ENCODE data around the gene FOXE3. TPM values are rescaled to one million over a fixed set of nuclear protein-coding genes. Genes with fewer than 3 reads are reported as not detected.

FOXE3 gene
- total RNA-seq, 1 experiment from 2014 or later, result not detected

DNA sequence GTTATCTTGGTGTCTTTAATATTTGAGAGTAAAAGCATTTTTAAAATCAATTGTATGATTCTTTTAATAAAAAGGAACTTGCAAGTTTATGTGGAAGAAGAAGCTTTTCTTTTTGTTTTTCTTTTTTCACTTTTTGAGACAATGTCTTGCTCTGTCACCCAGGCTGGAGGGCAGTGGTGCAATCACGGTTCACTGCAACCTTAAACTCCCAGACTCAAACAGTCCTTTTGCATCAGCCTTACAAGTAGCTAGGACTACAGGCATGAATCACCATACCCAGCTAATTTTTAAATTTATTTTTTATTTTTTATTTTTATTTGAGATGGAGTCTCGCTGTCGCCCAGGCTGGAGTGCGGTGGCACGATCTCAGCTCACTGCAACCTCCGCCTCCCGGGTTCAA is 48.4 kb upstream of the FOXE3 start:
- TF ChIP-seq NR2C2 (CRISPR knock-in tag; IDR thresholded peaks at IDR 0.05) (no peak), EMX1 (CRISPR knock-in tag; IDR thresholded peaks at IDR 0.05) (no peak)
- TF ChIP-seq, protein P1, sequence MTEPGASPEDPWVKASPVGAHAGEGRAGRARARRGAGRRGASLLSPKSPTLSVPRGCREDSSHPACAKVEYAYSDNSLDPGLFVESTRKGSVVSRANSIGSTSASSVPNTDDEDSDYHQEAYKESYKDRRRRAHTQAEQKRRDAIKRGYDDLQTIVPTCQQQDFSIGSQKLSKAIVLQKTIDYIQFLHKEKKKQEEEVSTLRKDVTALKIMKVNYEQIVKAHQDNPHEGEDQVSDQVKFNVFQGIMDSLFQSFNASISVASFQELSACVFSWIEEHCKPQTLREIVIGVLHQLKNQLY (CRISPR knock-in tag; IDR thresholded peaks at IDR 0.05), result no peak
- ChIA-PET POLR2A (no interaction called here), CTCF (interaction anchor here (1.3 kb wide), 1 partner anchor 189 kb away, joined by 3 read pairs; no protein-coding TSS in a partner anchor)
- no peaks in the 10 kb centered on the region for H3K9me3 Mint-ChIP-seq
- no peaks in the 10 kb centered on the region for H3K4me1 Mint-ChIP-seq
- no peak overlapping the region for H3K27ac Mint-ChIP-seq
- no peak for ATAC-seq
- H3K27me3 Mint-ChIP-seq (ENCODE audit: low read depth), result no peaks in the 10 kb centered on the region
- no peak for DNase-seq (ENCODE audit: low spot score)
- H3K36me3 Mint-ChIP-seq, result peaks cover 18% of the 10 kb centered on the region
- no peak overlapping the region for H3K4me3 Mint-ChIP-seq

DNA sequence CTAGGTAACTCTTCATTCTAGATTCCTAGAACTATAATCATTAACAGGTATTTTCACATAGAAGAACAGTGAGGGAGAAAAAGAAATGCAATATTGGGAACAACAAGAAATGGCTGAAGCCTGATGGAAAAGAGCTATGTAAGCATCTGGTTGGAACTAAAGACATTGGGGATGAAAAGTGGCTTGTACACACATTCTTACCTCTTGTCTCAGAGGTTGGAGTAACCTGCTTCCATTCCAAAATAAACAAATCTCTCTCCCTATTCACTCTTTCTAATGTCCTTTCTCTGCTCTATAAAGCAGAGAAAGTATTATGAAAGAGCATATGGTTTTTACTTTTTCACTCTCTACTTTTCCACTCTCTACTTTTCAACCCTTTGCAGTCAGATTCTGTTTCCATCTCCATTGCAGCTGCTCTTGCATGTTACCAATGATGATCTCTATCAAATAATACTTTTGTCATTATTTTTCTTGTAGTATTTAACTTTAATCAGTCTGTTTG is 45.0 kb upstream of the FOXE3 start:
- TF ChIP-seq GABPB1 (CRISPR knock-in tag; IDR thresholded peaks at IDR 0.05), result no peak
- TF ChIP-seq, protein P2, sequence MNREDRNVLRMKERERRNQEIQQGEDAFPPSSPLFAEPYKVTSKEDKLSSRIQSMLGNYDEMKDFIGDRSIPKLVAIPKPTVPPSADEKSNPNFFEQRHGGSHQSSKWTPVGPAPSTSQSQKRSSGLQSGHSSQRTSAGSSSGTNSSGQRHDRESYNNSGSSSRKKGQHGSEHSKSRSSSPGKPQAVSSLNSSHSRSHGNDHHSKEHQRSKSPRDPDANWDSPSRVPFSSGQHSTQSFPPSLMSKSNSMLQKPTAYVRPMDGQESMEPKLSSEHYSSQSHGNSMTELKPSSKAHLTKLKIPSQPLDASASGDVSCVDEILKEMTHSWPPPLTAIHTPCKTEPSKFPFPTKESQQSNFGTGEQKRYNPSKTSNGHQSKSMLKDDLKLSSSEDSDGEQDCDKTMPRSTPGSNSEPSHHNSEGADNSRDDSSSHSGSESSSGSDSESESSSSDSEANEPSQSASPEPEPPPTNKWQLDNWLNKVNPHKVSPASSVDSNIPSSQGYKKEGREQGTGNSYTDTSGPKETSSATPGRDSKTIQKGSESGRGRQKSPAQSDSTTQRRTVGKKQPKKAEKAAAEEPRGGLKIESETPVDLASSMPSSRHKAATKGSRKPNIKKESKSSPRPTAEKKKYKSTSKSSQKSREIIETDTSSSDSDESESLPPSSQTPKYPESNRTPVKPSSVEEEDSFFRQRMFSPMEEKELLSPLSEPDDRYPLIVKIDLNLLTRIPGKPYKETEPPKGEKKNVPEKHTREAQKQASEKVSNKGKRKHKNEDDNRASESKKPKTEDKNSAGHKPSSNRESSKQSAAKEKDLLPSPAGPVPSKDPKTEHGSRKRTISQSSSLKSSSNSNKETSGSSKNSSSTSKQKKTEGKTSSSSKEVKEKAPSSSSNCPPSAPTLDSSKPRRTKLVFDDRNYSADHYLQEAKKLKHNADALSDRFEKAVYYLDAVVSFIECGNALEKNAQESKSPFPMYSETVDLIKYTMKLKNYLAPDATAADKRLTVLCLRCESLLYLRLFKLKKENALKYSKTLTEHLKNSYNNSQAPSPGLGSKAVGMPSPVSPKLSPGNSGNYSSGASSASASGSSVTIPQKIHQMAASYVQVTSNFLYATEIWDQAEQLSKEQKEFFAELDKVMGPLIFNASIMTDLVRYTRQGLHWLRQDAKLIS (CRISPR knock-in tag; IDR thresholded peaks at IDR 0.05; ENCODE audit: borderline replicate concordance), result no peak
- TF ChIP-seq, protein P3, sequence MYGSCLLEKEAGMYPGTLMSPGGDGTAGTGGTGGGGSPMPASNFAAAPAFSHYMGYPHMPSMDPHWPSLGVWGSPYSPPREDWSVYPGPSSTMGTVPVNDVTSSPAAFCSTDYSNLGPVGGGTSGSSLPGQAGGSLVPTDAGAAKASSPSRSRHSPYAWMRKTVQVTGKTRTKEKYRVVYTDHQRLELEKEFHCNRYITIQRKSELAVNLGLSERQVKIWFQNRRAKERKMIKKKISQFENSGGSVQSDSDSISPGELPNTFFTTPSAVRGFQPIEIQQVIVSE (CRISPR knock-in tag; IDR thresholded peaks at IDR 0.05; ENCODE audit: borderline replicate concordance), result no peak
- TF ChIP-seq ZNF138 (CRISPR knock-in tag; conservative IDR thresholded peaks at IDR 0.05), result no peak
- TF ChIP-seq, protein P4, sequence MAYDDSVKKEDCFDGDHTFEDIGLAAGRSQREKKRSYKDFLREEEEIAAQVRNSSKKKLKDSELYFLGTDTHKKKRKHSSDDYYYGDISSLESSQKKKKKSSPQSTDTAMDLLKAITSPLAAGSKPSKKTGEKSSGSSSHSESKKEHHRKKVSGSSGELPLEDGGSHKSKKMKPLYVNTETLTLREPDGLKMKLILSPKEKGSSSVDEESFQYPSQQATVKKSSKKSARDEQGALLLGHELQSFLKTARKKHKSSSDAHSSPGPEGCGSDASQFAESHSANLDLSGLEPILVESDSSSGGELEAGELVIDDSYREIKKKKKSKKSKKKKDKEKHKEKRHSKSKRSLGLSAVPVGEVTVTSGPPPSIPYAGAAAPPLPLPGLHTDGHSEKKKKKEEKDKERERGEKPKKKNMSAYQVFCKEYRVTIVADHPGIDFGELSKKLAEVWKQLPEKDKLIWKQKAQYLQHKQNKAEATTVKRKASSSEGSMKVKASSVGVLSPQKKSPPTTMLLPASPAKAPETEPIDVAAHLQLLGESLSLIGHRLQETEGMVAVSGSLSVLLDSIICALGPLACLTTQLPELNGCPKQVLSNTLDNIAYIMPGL (CRISPR knock-in tag; IDR thresholded peaks at IDR 0.05), result no peak
- TF ChIP-seq HMGA2 (CRISPR knock-in tag; IDR thresholded peaks at IDR 0.05), result no peak
- no peak for TF ChIP-seq EMX1 (CRISPR knock-in tag; IDR thresholded peaks at IDR 0.05)
- ATAC-seq, result no peak
- Mint-ChIP-seq H3K27me3 (ENCODE audit: low read depth) (no peaks in the 10 kb centered on the region), H3K4me3 (no peak overlapping the region), H3K9me3 (no peaks in the 10 kb centered on the region), H3K4me1 (no peaks in the 10 kb centered on the region), H3K36me3 (peaks cover 26% of the 10 kb centered on the region), H3K27ac (no peak overlapping the region)
- DNase-seq (ENCODE audit: low spot score), result no peak
- ChIA-PET POLR2A (no interaction called here), CTCF (interaction anchor here (1.4 kb wide), 1 partner anchor 17 kb away, joined by 3 read pairs; no protein-coding TSS in a partner anchor)

DNA sequence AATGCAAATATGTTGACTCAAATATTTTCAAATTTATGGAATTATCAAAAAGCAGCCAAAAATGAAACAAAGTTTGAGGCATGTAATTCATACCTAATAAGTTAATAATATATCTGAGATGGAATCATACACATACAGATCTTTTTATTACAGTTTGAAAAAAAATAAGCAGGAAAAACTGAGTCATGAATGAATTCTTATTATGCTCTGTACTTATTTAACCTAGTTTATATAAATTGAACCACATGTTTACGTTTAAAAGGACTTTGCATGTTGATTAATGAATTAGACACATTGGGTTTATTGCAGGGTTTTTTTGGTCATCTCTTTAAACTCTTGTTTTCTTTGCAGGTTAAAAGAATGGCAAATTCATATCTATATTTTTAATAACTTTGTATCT is 41.6 kb upstream of the FOXE3 start:
- ChIA-PET CTCF (no interaction called here), POLR2A (no interaction called here)
- Mint-ChIP-seq H3K4me1 (peaks cover 14% of the 10 kb centered on the region), H3K27ac (no peak overlapping the region), H3K9me3 (no peaks in the 10 kb centered on the region), H3K4me3 (no peak overlapping the region), H3K27me3 (ENCODE audit: low read depth) (no peaks in the 10 kb centered on the region), H3K36me3 (peaks cover 23% of the 10 kb centered on the region)
- ATAC-seq (no peak), DNase-seq (ENCODE audit: low spot score) (no peak)
- TF ChIP-seq ZNF121 (CRISPR knock-in tag; IDR thresholded peaks at IDR 0.05), result no peak
- no peak for TF ChIP-seq ZNF317 (CRISPR knock-in tag; IDR thresholded peaks at IDR 0.05; ENCODE audit: borderline replicate concordance, low read depth)
- no peak for TF ChIP-seq RELA (CRISPR knock-in tag; IDR thresholded peaks at IDR 0.05; ENCODE audit: borderline replicate concordance)
- TF ChIP-seq, protein P5, sequence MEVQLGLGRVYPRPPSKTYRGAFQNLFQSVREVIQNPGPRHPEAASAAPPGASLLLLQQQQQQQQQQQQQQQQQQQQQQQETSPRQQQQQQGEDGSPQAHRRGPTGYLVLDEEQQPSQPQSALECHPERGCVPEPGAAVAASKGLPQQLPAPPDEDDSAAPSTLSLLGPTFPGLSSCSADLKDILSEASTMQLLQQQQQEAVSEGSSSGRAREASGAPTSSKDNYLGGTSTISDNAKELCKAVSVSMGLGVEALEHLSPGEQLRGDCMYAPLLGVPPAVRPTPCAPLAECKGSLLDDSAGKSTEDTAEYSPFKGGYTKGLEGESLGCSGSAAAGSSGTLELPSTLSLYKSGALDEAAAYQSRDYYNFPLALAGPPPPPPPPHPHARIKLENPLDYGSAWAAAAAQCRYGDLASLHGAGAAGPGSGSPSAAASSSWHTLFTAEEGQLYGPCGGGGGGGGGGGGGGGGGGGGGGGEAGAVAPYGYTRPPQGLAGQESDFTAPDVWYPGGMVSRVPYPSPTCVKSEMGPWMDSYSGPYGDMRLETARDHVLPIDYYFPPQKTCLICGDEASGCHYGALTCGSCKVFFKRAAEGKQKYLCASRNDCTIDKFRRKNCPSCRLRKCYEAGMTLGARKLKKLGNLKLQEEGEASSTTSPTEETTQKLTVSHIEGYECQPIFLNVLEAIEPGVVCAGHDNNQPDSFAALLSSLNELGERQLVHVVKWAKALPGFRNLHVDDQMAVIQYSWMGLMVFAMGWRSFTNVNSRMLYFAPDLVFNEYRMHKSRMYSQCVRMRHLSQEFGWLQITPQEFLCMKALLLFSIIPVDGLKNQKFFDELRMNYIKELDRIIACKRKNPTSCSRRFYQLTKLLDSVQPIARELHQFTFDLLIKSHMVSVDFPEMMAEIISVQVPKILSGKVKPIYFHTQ (CRISPR knock-in tag; IDR thresholded peaks at IDR 0.05), result no peak
- TF ChIP-seq FOXK1 (CRISPR knock-in tag; IDR thresholded peaks at IDR 0.05), result no peak
- TF ChIP-seq, protein P6, sequence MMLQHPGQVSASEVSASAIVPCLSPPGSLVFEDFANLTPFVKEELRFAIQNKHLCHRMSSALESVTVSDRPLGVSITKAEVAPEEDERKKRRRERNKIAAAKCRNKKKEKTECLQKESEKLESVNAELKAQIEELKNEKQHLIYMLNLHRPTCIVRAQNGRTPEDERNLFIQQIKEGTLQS (CRISPR knock-in tag; conservative IDR thresholded peaks at IDR 0.05), result no peak
- no peak for TF ChIP-seq TEAD1 (CRISPR knock-in tag; IDR thresholded peaks at IDR 0.05)
- TF ChIP-seq, protein P7, sequence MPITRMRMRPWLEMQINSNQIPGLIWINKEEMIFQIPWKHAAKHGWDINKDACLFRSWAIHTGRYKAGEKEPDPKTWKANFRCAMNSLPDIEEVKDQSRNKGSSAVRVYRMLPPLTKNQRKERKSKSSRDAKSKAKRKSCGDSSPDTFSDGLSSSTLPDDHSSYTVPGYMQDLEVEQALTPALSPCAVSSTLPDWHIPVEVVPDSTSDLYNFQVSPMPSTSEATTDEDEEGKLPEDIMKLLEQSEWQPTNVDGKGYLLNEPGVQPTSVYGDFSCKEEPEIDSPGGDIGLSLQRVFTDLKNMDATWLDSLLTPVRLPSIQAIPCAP (CRISPR knock-in tag; IDR thresholded peaks at IDR 0.05), result no peak
- TF ChIP-seq, protein P1 (CRISPR knock-in tag; IDR thresholded peaks at IDR 0.05), result no peak
- TF ChIP-seq, protein P4 (CRISPR knock-in tag; IDR thresholded peaks at IDR 0.05), result no peak
- no peak for TF ChIP-seq NFATC4 (CRISPR knock-in tag; IDR thresholded peaks at IDR 0.05)
